Right ventricle myocardium inferior (tissue), 1 donor: ENCODE data around the gene TPPP. TPM values are rescaled to one million over a fixed set of nuclear protein-coding genes. Genes with fewer than 3 reads are reported as not detected.
A peak's percentile ranks its signal among the peaks of the same experiment; 100 is the strongest.
"Not testable (repeated sequence)": the region's sequence is repeated elsewhere in the genome, so short reads cannot be mapped to it uniquely, and the experiment has no call there.

Experiments
- ATAC-seq: fragments of 200-7000 bp; cut with Tn5 transposase; one replicate; pipeline ENCODE4 v1.9.1; 2020; ENCODE audit warnings: mild to moderate bottlenecking, moderate library complexity
- DNase-seq: peaks from one replicate; pipeline ENCODE4 v3.0.0; 2021; ENCODE audit errors: missing footprints
- intact Hi-C: fragments of 100-400 bp; cut with DNase I; formaldehyde crosslinking; loops from one replicate; pipeline ENCODE4 v1.11.0; 2022
- total RNA-seq: library from RNA; stranded (reverse); fragmentation: NEBNext Ultra II Directional; extraction: Animal tissue kit (Norgen Biotek cat#: 25700); gene quantifications from one replicate; pipeline ENCODE4 v1.2.1, GENCODE V29; 2021
- donor health status: DM: no; HTN: yes; CAD: no; lungs with severe emphysema.

TPPP gene
- total RNA-seq, 1 donor from 2014 or later = 34.5 TPM

DNA sequence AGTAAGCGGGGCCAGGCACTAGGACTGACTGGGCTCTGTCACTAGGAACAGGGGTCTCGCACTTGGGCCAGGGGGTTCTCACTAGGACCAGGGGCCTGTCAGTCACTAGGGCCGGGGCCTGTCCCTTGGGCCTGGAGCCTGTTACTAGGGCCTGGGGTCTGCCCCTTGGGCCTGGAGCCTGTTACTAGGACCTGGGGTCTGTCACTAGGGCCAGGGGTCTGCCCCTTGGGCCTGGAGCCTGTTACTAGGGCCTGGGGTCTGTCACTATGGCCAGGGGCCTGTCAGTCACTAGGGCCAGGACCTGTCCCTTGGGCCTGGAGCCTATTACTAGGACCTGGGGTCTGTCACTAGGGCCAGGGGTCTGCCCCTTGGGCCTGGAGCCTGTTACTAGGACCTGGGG lies 10.9 kb downstream of the TPPP start:
- ATAC-seq, DNase-seq: not testable (repeated sequence)
- intact Hi-C loops = loop anchor here (5.0 kb wide), 1 partner anchor 90 kb away; no protein-coding TSS in a partner anchor

DNA sequence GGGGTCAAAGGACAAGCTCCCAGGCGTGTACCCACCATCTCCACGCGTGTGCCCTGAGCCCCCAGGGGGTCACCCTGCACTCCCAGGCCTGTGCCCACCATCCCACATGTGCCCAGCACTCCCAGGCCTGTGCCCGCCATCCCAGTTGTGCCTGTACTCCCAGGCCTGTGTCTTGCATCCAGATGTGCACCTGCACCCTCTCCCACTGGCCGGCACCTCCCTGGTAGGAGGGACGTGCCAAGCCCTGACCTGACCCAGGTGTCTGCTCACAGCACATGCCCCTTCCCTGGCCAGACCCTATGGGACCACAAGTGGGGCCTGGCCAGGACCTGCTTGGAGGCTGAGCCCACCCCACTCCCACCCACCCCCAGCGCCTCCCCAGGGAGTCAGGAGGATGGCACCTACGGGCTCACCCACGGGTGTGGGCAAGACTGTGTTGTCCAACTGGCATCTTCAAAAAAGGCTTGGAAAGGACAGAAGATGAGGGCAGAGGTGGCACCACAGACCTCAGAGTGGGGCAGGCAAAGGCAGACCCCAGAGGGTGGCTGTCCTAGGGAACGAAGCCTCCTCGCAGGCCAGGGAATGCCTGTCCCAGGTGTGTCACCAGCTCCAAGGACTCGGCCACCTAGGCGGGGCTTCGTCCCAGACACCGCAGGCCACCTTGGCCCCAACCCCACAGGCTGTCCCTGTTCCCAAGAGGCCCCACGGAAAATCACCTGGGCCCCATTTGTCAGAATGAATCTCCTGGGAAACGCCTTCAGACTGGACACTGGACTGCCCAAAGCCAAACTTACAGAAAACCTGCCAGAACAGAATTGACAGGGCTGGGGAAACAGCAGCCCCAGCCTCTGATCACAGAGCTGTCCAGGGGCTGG lies 11.6 kb downstream of the TPPP start:
- intact Hi-C loops = loop anchor here (5.0 kb wide), 1 partner anchor 91 kb away; no protein-coding TSS in a partner anchor
- ATAC-seq = not testable (repeated sequence)
- peak; percentile 60 for DNase-seq

DNA sequence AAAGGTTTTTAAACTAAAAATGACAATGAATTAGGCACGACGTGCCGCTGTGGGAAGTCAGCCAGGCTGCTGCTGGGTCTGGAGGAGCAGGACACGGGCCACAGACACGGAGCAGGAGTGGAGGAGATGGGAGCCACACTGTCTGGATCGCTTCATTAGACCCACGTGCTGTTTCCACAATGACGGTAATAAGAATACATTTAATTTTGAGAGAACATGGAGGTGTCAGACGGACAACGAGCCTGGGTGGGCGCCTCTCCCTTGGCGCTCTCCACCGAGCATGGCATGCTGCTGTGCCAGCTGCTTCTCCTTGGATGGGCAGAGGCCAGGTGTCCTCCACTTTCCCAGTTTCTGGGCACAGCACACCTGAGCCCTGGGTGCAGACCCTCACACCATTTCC lies 12.3 kb downstream of the TPPP start:
- not testable (repeated sequence) for ATAC-seq
- DNase-seq = peak; percentile 50
- intact Hi-C loops = loop anchor here (5.0 kb wide), 1 partner anchor 91 kb away; no protein-coding TSS in a partner anchor

DNA sequence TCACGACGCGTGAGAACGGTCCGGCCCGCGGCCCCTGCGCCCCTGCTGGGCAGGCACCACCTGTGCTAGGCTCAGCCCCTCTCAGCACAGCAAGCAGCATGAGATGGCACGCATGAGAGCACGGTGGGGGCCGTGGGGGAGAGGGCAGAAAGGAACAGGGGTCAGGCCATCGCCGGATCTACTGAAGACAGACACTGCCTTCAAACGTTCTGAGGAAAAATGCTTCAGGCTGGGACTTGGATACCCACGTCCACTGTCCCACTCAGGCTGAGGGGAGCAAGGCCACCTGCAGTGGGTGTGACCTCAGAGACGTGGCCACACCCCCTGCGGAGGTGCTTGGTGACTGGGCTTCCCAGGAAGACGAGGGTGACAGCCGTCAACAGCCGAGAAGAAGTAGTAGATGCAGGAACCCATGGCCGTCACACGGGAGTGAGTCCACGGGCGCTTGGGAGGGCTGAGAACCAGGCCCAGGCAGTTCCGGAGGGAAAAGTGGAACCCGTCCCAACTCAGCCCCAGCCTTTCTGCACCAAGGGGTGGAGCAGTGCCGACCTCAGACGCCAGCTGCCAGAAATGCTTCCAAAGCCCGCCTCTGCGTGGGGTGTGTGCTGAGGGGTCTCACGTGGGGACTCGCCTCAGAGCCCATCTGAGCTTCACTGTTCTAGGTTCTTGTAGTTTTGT lies 12.9 kb downstream of the TPPP start:
- not testable (repeated sequence) for ATAC-seq, DNase-seq
- intact Hi-C loops = loop anchor here (5.0 kb wide), 1 partner anchor 92 kb away; no protein-coding TSS in a partner anchor

DNA sequence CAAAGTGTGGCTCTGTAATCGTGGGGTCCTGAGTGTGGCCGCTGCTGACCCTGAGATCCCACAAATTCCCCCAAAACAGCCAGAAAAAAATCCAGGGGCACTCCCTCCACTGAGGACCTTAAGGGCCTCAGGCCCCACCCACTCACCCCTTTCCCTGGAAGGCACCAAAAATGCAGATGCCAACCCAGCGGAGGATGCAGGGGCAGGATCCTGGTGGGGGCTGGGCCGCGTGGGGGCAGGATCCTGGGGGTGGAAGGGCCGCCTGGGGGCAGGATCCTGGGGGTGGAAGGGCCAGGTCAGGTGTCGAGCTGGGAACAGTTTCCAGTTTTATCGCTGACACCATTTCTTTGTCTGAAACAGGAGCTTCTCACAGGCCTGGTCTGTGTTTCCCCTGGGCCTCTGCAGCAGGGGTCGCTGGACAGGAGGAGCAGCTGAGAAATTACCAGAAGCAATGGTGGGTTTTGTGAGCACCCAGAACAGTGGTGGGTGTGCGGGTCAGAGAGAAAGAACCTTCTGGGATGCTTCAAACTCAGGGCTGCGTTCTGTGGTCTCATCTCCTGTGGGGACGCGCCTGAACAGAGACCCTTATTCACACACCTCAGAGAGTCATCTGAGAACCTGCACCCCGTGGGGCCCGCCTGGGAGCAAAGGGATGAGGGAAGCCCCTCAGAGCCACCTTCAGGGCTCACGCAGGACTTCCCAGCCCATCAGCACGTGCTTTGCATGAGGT lies 13.8 kb downstream of the TPPP start:
- intact Hi-C loops, ATAC-seq: not testable (repeated sequence)
- DNase-seq = peak; percentile 49

DNA sequence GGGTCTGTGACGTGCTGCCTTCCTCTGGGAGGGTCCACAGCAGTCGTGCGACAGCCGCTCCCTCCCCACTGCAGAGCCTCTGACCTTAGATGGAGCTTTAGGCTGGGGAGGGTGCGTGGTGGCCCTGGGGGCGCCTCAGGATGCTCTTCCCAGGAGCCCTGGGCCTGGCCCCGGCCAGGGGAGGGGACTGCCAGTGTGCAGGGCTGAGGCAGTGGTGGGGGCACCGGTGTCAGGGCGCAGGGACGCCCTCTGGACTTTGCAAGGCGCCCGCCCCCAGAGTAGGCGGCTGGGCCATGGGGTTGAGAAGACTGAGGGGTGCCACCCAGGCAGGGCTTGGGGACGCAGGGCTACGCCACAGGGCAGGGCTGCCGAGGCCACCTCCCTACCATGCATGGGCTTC lies 14.6 kb downstream of the TPPP start:
- DNase-seq, ATAC-seq, intact Hi-C loops: not testable (repeated sequence)

DNA sequence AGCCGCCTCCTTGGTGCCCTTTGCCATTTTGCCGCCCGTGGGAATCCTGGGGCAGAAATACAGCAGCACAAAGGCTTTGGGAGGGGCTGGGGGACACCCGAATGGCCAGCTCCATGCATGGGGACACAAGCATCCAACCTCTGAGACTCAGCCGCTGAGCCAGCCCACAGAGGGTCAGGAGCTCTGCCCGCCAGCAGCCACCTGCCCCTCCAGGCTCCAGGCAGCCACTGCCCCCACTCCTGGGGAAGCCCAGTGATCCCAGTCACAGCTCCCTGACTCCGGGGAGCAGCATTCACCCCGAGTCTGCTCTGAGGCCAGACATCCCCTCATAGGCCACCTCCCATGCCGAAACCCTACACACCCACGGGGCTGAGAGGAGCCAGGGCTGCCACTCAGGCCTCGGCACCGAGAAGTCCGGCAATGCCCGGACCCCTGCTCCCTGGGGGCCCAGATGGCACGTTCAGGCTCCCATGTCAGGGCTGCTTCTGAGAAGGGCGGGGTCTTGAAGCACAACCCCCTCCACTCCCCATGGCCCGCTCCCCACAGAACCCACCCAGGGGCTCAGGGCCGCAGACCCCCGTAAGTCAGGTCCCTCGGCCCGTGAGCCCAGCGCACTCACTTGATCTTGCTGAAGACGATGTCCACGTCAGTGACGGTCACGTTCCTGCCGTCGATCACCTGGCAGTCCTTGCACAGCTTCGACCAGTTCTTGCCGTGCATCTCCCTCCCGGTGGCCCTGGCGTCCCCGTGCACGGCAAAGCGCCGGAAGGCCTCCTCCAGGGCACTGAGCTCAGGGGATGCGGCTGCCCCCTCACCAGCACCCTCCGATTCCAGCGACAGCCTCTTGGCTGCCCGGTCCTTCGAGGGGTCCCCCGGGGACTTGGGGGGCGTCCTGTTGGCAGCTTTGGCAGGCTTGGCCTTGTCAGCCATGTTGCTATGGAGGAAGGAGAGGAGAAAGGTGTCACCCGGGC lies 15.7 kb downstream of the TPPP start:
- peak; percentile 44 for DNase-seq
- intact Hi-C loops = no loop called here
- ATAC-seq = no peak

DNA sequence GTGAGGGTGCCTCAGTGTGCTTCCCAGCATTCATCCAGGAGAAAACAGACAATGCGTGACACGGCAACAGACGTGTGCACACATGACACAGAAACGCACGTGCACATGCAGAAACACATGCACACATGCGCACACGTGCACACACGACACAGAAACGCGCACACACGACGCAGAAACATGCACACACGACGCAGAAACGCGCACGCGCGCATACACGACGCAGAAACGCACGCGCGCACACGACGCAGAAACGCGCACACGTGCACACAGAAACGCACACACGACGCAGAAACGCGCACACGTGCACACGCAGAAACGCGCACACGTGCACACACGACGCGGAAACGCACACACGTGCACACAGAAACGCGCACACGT lies 16.5 kb downstream of the TPPP start:
- DNase-seq (no peak), ATAC-seq (no peak)
- intact Hi-C loops = no loop called here

DNA sequence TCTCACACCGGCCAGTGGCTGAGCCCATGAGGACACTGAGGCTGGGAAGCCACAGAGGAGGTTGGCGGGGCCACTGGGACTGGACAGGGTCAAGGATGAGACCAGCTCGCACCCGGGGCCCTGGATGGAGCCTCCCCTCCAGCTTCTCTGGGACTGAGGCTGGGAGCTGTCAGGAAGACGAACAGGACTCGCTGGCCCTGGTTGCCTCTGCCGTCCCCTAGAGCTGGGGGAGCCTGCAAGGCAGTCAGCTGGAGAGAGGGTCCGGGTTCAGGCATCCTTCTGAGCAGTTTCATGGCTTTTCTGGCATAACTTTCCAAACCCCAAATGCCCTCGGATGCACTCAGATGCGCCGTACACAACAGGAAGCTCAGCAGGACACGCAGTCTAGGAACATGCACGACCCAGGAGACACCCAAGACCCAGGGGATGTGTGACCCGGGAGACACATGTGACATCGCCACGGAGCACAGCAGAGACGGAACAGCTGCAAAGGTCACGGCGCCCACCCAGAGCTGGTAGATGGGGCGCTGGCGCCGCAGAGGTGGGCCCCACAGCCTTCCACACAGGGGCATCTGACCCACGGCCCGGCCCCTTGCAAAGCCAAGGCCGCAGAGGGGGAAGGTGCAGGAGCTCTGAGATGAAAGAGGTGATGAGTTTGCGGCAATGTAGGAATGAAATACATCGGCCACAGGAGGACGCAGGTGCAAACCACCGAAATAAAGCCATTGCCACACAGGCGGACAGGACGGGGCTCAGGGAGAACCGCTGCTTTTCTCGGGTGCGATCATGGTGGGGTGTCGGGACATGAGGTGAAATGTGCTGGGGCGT lies 17.1 kb downstream of the TPPP start:
- ATAC-seq = no peak
- peak; percentile 53 for DNase-seq
- intact Hi-C loops = loop anchor here (2.0 kb wide), 1 partner anchor 17 kb away; the partner anchor contains the start of gene TPPP

DNA sequence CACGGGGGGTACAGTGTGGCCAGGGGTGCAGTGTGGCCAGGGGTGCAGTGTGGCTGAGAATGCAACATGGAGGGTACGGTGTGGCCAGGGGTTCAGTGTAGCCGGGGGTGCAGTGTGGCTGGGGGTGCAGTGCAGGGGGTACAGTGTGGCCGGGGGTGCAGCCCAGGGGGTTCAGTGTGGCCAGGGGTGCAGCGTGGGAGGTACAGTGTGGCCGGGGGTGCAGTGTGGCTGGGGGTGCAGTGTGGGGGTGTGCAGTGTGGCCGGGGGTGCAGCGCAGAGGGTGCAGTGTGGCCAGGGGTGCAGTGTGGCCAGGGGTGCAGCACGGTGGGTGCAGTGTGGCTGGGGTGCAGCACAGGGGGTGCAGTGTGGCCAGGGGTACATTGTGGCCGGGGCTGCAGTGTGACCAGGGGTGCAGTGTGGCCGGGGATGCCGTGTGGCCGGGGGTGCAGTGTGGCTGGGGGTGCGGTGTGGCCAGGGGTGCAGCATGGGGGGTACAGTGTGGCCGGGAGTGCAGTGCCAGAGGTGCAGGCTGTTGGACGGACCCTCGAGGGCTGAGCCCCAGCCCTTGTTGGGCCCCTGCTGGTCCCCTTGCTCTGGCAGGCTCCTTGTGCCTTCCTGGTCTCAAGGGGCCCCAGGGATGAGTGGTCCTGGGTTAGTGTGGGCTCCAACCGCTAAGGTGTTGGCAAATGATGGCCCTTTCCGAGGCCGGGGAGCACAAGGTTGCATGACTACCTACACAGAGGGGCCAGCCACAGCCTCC lies 17.9 kb downstream of the TPPP start:
- ATAC-seq (no peak), DNase-seq (peak; percentile 40)
- intact Hi-C loops = loop anchor here (2.0 kb wide), 1 partner anchor 18 kb away; the partner anchor contains the start of gene TPPP

DNA sequence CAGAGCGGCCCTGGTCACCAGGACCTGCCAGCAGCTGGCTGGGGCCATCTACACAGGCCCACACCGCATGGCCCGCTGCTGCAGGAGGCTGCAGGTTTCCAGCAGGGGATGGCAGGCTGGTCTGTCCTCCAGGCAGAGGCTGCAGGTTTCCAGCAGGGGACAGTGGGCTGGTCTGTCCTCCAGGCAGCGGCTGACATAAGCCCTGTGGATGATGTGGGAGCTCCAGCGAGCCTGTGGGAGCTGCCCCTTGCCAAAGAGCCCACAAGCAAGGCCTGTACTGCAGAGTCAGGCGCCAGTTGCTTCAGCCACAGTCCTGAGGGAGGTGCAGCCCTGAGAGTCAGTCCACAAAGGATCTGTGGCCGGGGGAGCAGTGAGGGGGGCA lies 18.5 kb downstream of the TPPP start:
- DNase-seq (no peak), ATAC-seq (no peak)
- intact Hi-C loops = loop anchor here (2.0 to 5.0 kb wide), 2 partner anchors 18 to 83 kb away; partner anchors contain the start of gene TPPP

DNA sequence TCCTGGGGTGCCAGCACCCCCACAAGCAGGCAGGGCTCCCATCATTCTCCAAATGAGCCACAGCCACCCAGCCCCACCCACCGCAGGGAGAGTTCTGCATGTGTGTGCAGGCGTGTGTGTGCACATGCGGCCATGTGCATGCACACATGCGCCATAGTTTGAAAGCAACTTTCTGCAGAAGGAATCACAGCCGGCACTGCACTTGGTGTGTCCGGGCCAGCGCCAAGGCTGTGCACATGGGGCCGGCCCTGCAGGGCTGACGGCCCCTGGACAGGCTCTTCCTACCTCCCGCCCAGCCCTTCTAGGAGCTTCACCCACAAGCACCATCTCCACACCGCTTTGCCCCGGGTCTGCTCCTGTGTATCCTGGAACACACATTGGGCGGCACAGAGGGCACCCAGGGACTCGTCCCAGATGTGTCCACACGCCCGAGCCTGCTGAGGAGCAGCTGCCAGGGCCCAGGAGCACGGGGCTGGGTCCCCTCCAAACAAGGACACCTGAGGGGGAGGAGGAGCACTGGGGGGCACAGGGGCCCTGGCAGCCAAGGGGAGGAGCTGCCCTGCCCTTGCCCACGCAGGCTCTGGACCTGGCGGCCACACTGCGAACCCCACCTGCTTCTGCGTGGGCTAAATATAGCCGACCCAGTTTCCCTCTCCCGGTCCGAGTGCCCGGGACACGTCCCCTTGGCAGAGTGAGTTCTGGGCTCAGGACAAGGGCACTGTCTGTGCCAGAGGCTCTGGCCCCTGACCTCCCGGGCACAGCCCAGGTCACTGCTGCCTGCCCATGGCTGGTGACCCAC lies 19.1 kb downstream of the TPPP start:
- DNase-seq = peak; percentile 81
- ATAC-seq = peak; percentile 68

DNA sequence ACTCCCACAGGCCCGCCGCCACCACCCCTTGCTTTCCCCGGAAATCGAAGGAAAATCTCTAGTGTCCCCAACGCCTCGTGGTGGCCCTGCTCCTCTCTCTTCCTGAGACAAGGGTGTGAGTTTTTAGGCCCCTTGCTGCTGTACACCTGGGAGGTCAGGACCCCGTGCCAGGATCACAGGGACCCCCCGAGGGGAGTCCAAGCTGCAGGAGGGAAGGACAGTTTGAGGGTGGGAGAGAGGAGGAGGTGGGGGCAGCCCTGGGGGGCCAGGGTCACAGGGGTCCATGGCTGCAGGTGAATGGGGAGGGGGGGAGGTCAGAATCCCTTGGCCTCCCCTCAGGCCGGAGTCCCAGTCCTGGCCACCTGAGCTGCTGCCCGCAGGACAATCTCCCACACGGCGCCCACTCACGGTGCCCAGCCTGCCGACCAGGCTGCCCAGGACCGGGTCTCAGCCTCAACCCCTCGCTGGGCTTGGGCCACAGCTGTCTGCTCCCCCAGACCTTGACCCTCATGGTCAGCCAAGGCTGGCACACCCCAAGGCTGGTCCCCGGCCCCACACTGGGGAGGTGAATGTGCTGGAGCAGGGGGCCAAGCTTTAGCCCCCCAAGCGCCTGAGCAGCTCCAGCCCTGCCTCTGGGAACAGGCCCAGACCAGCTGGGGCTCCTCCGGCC lies 19.9 kb downstream of the TPPP start:
- intact Hi-C loops = loop anchor here (5.0 kb wide), 1 partner anchor 84 kb away; no protein-coding TSS in a partner anchor
- DNase-seq (peak; percentile 51), ATAC-seq (no peak)

More for the DNA sequence above, 19.1 kb downstream of the TPPP start:
- intact Hi-C loops = loop anchor here (2.0 to 5.0 kb wide), 2 partner anchors 19 to 83 kb away; partner anchors contain the start of gene TPPP

DNA sequence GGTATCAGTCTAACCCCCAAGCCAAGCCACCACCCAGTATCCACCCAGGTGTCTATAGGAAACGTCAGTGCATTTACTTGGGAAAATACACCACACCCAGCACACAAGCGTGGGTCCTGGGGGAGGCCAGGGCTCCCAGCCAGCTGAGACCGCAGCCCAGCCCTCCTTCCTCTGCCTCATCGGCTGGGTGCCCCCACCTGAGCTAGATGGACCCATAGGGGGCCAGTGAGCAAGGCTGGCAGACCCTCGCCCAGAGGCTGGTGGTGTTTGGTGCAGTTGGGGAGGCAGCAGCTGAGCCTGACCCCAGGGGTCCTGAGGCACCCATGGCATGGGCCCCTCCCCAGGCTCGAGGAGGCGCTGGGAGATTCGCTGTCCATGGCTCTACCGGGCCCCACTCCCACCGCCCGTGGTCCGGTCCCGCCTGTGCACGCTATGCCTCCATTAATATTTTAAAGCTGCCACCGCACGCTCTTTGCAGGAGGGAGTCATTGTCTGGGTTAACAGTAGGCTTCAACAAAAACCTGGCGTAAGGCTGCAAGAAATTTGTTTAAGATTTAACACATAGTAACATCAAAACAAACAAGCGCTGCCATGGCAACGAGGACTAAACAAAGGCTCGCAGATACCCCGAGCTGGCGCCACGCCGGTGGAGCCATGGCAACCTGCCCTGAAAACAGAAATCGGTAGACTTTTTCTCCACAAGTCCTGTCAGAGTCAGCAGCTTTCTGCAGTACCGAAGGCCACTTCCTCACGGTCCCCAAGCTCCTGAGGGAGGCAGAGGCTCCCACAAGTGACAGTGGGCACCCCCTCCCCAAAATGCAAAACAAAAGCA lies 20.6 kb downstream of the TPPP start:
- intact Hi-C loops = loop anchor here (5.0 kb wide), 1 partner anchor 85 kb away; no protein-coding TSS in a partner anchor
- peak; percentile 91 for DNase-seq
- peak; percentile 26 for ATAC-seq
